MM.1S (cell line): ENCODE results near the gene LHFPL5.
A peak's percentile ranks its signal among the peaks of the same experiment; 100 is the strongest.

ENCODE experiments used
- DNase-seq: peaks from one replicate; pipeline ENCODE4 v3.0.0-alpha.2; 2015
- H2AFZ ChIP-seq: fragments of 300-600 bp; sonication (generic); 2 replicates; pipeline ENCODE4 v1.6.0; 2016; ENCODE audit warnings: antibody characterized with exemption, low read length
- H3F3A ChIP-seq: fragments of 300-600 bp; sonication (generic); 2 replicates; pipeline ENCODE4 v1.6.1; 2016; ENCODE audit warnings: mild to moderate bottlenecking, antibody characterized with exemption, low read length, moderate library complexity, mixed read lengths; ENCODE audit not compliant: insufficient read depth
- H3K27ac ChIP-seq: fragments of 300-600 bp; sonication (generic); 2 replicates; pipeline ENCODE4 v1.5.1; 2016; ENCODE audit warnings: mild to moderate bottlenecking, low read length
- H3K27me3 ChIP-seq: fragments of 300-600 bp; sonication (generic); replicated peaks from 2 replicates; pipeline ENCODE4 v1.6.0; 2016; ENCODE audit warnings: low read length; ENCODE audit not compliant: insufficient read depth
- H3K36me3 ChIP-seq: fragments of 300-600 bp; sonication (generic); replicated peaks from 2 replicates; pipeline ENCODE4 v1.6.1; 2016; ENCODE audit warnings: mild to moderate bottlenecking, low read length, mixed read lengths; ENCODE audit not compliant: insufficient read depth
- H3K4me1 ChIP-seq: fragments of 300-600 bp; sonication (generic); 2 replicates; pipeline ENCODE4 v1.6.1; 2016; ENCODE audit warnings: low read length, mixed read lengths
- H3K4me2 ChIP-seq: fragments of 300-600 bp; sonication (generic); 2 replicates; pipeline ENCODE4 v1.6.0; 2016; ENCODE audit warnings: low read depth, low read length
- H3K4me3 ChIP-seq: fragments of 300-600 bp; sonication (generic); 2 replicates; pipeline ENCODE4 v1.5.1; 2016; ENCODE audit warnings: low read length, mixed read lengths
- H3K79me2 ChIP-seq: fragments of 300-600 bp; sonication (generic); 2 replicates; pipeline ENCODE4 v1.6.1; 2016; ENCODE audit warnings: mixed run types, low read length, mixed read lengths
- H3K9ac ChIP-seq: fragments of 300-600 bp; sonication (generic); 2 replicates; pipeline ENCODE4 v1.6.1; 2016; ENCODE audit warnings: low read length, mixed read lengths
- H3K9me2 ChIP-seq: fragments of 300-600 bp; sonication (generic); replicated peaks from 2 replicates; pipeline ENCODE4 v1.6.1; 2016; ENCODE audit warnings: mild to moderate bottlenecking, low read length, mixed read lengths; ENCODE audit not compliant: insufficient read depth
- H3K9me3 ChIP-seq: fragments of 300-600 bp; sonication (generic); replicated peaks from 2 replicates; pipeline ENCODE4 v1.6.1; 2016; ENCODE audit warnings: mild to moderate bottlenecking, low read length, mixed read lengths; ENCODE audit not compliant: insufficient read depth
- H4K20me1 ChIP-seq: fragments of 300-600 bp; sonication (generic); 2 replicates; pipeline ENCODE4 v1.6.1; 2016; ENCODE audit warnings: mild to moderate bottlenecking, low read length, moderate library complexity, mixed read lengths; ENCODE audit not compliant: insufficient read depth
- EZH2 ChIP-seq: fragments of 300-600 bp; sonication (generic); optimal IDR thresholded peaks from 2 replicates; pipeline ENCODE3; 2017; ENCODE audit warnings: low read depth, mild to moderate bottlenecking, antibody characterized with exemption, low read length, mixed read lengths
- EZH2phosphoT487 ChIP-seq: fragments of 300-600 bp; sonication (generic); IDR thresholded peaks from 2 replicates; pipeline ENCODE4 v1.6.1; 2018; ENCODE audit warnings: antibody characterized with exemption, low read length
- TF ChIP-seq, protein P1 (sequence below): fragments of 300-600 bp; sonication (generic); IDR thresholded peaks from 2 replicates; pipeline ENCODE4 v1.5.1; 2016; ENCODE audit warnings: antibody characterized with exemption, low read length, mixed read lengths

Gene LHFPL5

GRCh38 chr6:35804996-35805736 is at the start of gene LHFPL5:
TSS of gene LHFPL5 (plus strand) at chr6:35805352. CDS start at chr6:35805671, 319 bp downstream.
- Histone ChIP-seq H3K4me2 (peak within 1 kb of the TSS; percentile 40; the same call in 1 of the 2 replicates), H3K27ac (no peak within 1 kb of the TSS), H3K4me3 (no peak within 1 kb of the TSS; the same call in 1 of the 2 replicates), H2AFZ (no peak within 1 kb of the TSS), H3K9ac (no peak within 1 kb of the TSS), H3K9me2 (no peaks in the 10 kb centered on the region), H3K4me1 (no peaks in the 10 kb centered on the region), H3K9me3 (no peaks in the 10 kb centered on the region), H3F3A (no peaks in the 10 kb centered on the region), H3K79me2 (no peaks in the 10 kb centered on the region), H4K20me1 (no peaks in the 10 kb centered on the region), H3K27me3 (no peaks in the 10 kb centered on the region), H3K36me3 (no peaks in the 10 kb centered on the region)
- DNase-seq = peak; percentile 41
- TF ChIP-seq, protein P1, sequence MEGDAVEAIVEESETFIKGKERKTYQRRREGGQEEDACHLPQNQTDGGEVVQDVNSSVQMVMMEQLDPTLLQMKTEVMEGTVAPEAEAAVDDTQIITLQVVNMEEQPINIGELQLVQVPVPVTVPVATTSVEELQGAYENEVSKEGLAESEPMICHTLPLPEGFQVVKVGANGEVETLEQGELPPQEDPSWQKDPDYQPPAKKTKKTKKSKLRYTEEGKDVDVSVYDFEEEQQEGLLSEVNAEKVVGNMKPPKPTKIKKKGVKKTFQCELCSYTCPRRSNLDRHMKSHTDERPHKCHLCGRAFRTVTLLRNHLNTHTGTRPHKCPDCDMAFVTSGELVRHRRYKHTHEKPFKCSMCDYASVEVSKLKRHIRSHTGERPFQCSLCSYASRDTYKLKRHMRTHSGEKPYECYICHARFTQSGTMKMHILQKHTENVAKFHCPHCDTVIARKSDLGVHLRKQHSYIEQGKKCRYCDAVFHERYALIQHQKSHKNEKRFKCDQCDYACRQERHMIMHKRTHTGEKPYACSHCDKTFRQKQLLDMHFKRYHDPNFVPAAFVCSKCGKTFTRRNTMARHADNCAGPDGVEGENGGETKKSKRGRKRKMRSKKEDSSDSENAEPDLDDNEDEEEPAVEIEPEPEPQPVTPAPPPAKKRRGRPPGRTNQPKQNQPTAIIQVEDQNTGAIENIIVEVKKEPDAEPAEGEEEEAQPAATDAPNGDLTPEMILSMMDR = no peak
- TF ChIP-seq EZH2 = no peak
- no peak for TF ChIP-seq EZH2phosphoT487

- no peak overlapping the region for H2AFZ ChIP-seq
- H3K27me3 ChIP-seq = no peaks in the 10 kb centered on the region
- H3K9me3 ChIP-seq = no peaks in the 10 kb centered on the region
- H4K20me1 ChIP-seq = no peaks in the 10 kb centered on the region
- DNase-seq = no peak
- H3K36me3 ChIP-seq = no peaks in the 10 kb centered on the region
- no peaks in the 10 kb centered on the region for H3K79me2 ChIP-seq
- no peaks in the 10 kb centered on the region for H3F3A ChIP-seq
- no peaks in the 10 kb centered on the region for H3K4me1 ChIP-seq
- TF ChIP-seq EZH2phosphoT487 = no peak
- TF ChIP-seq, protein P1 = peak; percentile 13; the same call in 1 of the 2 replicates
- TF ChIP-seq EZH2 = no peak
- H3K4me3 ChIP-seq = no peak overlapping the region
- H3K9me2 ChIP-seq = no peaks in the 10 kb centered on the region
- no peak overlapping the region for H3K4me2 ChIP-seq
- H3K27ac ChIP-seq = no peak overlapping the region
- H3K9ac ChIP-seq = no peak overlapping the region
Observed at GRCh38 chr6:35757456-35758123, 47.6 kb upstream of the LHFPL5 start.

- Histone ChIP-seq H3F3A (no peaks in the 10 kb centered on the region), H3K4me1 (no peaks in the 10 kb centered on the region), H3K9ac (no peak overlapping the region), H3K36me3 (no peaks in the 10 kb centered on the region), H3K27me3 (peaks cover 3% of the 10 kb centered on the region; the same call in 1 of the 2 replicates), H3K79me2 (no peaks in the 10 kb centered on the region), H3K4me2 (no peak overlapping the region), H3K9me2 (no peaks in the 10 kb centered on the region), H3K9me3 (no peaks in the 10 kb centered on the region), H4K20me1 (no peaks in the 10 kb centered on the region), H2AFZ (no peak overlapping the region), H3K27ac (no peak overlapping the region), H3K4me3 (no peak overlapping the region)
- TF ChIP-seq EZH2 = no peak
- no peak for TF ChIP-seq EZH2phosphoT487
- TF ChIP-seq, protein P1 = no peak
- DNase-seq = no peak
Observed at GRCh38 chr6:35759426-35759825, 45.7 kb upstream of the LHFPL5 start.
